Measurements from ENCODE around the gene SLC66A2. TPM values are rescaled to one million over a fixed set of nuclear protein-coding genes. Genes with fewer than 3 reads are reported as not detected.

Gene SLC66A2
- total and polyA plus RNA-seq, 2 of the 13 experiments (the other 11 are each of a cell fraction or from before 2014, with no cell fraction given) = 33.5 to 41.9 TPM

GRCh38 chr18:79964330-79965118 is 13.1 kb upstream of the SLC66A2 start, which contains the start of gene HSBP1L1 (continued):
- TF ChIP-seq THAP9 (CRISPR knock-in tag; IDR thresholded peaks at IDR 0.05; ENCODE audit: borderline replicate concordance) (no peak), ATF3 (CRISPR knock-in tag; IDR thresholded peaks at IDR 0.05) (peak; percentile 29; the same call in 1 of the 2 replicates), ZNF747 (CRISPR knock-in tag; IDR thresholded peaks at IDR 0.05; ENCODE audit: borderline replicate concordance) (no peak; the same call in 1 of the 2 replicates), ATF4 (CRISPR knock-in tag; IDR thresholded peaks at IDR 0.05) (peak in 1 of 2 experiments; percentile 47; a peak in 1 of 4 replicates), ZNF576 (CRISPR knock-in tag; IDR thresholded peaks at IDR 0.05) (0 out of 2 replicates have a peak, but pooled peaks have one; percentile 59), AHDC1 (CRISPR knock-in tag; IDR thresholded peaks at IDR 0.05; ENCODE audit: borderline replicate concordance) (peak; percentile 64; the same call in 1 of the 2 replicates), PAXIP1 (CRISPR knock-in tag; conservative IDR thresholded peaks at IDR 0.05) (0 out of 2 replicates have a peak, but pooled peaks have one; percentile 41), FOSL1 (CRISPR knock-in tag; IDR thresholded peaks at IDR 0.05; ENCODE audit: borderline replicate concordance) (no peak), MEIS1 (CRISPR knock-in tag; IDR thresholded peaks at IDR 0.05; ENCODE audit: borderline replicate concordance) (peak; percentile 82), ZNF33A (CRISPR knock-in tag; IDR thresholded peaks at IDR 0.05; ENCODE audit: borderline replicate concordance) (no peak), ZNF570 (CRISPR knock-in tag; IDR thresholded peaks at IDR 0.05; ENCODE audit: borderline replicate concordance) (no peak), MAFG (CRISPR knock-in tag; IDR thresholded peaks at IDR 0.05) (no peak)
